Suprapubic skin (tissue), 4 donors: ENCODE results near the gene ATP5F1A.
"Not testable (repeated sequence)": the region's sequence is repeated elsewhere in the genome, so short reads cannot be mapped to it uniquely, and the experiment has no call there.

ENCODE experiments used
- CTCF ChIP-seq, 2 donors: fragments of 200-600 bp in 1 of 2; fragments of 450-650 bp in 1 of 2; sonication (generic) in 1 of 2; IDR thresholded peaks; one replicate each; pipeline ENCODE4 v1.5.1; 2016 to 2019; ENCODE audit warnings: antibody characterized with exemption in 2 of 2, mild to moderate bottlenecking in 1 of 2, moderate library complexity in 1 of 2
- POLR2A ChIP-seq, 2 donors: fragments of 450-650 bp; IDR thresholded peaks; one replicate each; pipeline ENCODE4 v1.6.1; 2017; ENCODE audit warnings: antibody characterized with exemption in 2 of 2, mild to moderate bottlenecking in 2 of 2, moderate library complexity in 2 of 2
- POLR2AphosphoS5 ChIP-seq, 3 donors: sonication (generic); formaldehyde crosslinking; IDR thresholded peaks; one replicate each; pipeline ENCODE4 v1.6.1; 2017; ENCODE audit warnings: antibody characterized with exemption in 3 of 3

GRCh38 chr18:46126625-46127024, 28.5 kb upstream of the ATP5F1A start:
- not testable (repeated sequence) for TF ChIP-seq CTCF, POLR2A, POLR2AphosphoS5 (IDR thresholded peaks at IDR 0.05)
